Body of pancreas (tissue), 4 donors: ENCODE results near the gene CRTAC1.

Experiments
- POLR2A ChIP-seq, 3 donors: fragments of 450-650 bp; IDR thresholded peaks; one replicate each; pipeline ENCODE4 v1.6.1; 2016; ENCODE audit warnings: antibody characterized with exemption in 3 of 3, mild to moderate bottlenecking in 2 of 3
- TF ChIP-seq, protein P1 (sequence below), 7 experiments: fragments of 450-650 bp in 4 of 7; fragments of 200-600 bp in 3 of 7; sonication (generic) in 3 of 7; IDR thresholded peaks; one replicate each; pipeline ENCODE4 v1.5.1; 2016 to 2019; ENCODE audit warnings: antibody characterized with exemption in 7 of 7

DNA sequence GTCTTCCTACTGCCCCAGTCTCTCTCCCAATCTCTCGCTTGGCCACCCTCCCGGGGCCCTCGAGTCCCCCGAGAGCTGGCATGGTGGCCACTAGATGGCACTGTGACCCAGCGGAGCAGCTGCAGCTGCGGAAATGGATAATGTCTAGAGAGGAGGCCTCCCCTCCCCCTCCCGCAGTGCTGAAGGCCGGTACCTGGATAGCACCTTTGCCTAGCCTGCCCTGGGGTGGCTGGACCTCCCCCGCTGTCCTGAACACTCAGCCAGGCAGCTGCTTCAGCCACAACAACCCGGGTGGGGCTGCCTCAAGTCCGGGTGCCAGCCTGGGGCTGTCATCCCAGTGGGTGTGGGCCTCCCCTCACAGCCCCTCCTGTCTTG, 115.6 kb downstream of the CRTAC1 start:
- TF ChIP-seq, protein P1, sequence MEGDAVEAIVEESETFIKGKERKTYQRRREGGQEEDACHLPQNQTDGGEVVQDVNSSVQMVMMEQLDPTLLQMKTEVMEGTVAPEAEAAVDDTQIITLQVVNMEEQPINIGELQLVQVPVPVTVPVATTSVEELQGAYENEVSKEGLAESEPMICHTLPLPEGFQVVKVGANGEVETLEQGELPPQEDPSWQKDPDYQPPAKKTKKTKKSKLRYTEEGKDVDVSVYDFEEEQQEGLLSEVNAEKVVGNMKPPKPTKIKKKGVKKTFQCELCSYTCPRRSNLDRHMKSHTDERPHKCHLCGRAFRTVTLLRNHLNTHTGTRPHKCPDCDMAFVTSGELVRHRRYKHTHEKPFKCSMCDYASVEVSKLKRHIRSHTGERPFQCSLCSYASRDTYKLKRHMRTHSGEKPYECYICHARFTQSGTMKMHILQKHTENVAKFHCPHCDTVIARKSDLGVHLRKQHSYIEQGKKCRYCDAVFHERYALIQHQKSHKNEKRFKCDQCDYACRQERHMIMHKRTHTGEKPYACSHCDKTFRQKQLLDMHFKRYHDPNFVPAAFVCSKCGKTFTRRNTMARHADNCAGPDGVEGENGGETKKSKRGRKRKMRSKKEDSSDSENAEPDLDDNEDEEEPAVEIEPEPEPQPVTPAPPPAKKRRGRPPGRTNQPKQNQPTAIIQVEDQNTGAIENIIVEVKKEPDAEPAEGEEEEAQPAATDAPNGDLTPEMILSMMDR (IDR thresholded peaks at IDR 0.05) = peak; percentile 92 to 96 (median 94)
- no peak for TF ChIP-seq POLR2A (IDR thresholded peaks at IDR 0.05)
